Measurements from ENCODE around the gene EDNRB.
A peak's percentile ranks its signal among the peaks of the same experiment; 100 is the strongest.
"Not testable (repeated sequence)": the region's sequence is repeated elsewhere in the genome, so short reads cannot be mapped to it uniquely, and the experiment has no call there.

The EDNRB gene

GRCh38 chr13:77860507-77860981 lies 58.1 kb downstream of the EDNRB start:
- Histone ChIP-seq H3K36me3 (no peaks in the 10 kb centered on the region), H3K4me1 (ENCODE audit: control insufficient read depth in 1 of 2, insufficient read depth in 1 of 2, low read depth in 1 of 2, low read length in 1 of 2) (peaks cover 33 to 35% of the 10 kb centered on the region in 2 experiments), H3K27ac (peak overlapping the region; percentile 36), H3K4me3 (ENCODE audit: low read depth in 1 of 2, low read length in 1 of 2) (no peak overlapping the region), H3K9me3 (no peaks in the 10 kb centered on the region), H3K27me3 (no peaks in the 10 kb centered on the region)
- no peak for TF ChIP-seq CTCF (IDR thresholded peaks at IDR 0.05)

DNA sequence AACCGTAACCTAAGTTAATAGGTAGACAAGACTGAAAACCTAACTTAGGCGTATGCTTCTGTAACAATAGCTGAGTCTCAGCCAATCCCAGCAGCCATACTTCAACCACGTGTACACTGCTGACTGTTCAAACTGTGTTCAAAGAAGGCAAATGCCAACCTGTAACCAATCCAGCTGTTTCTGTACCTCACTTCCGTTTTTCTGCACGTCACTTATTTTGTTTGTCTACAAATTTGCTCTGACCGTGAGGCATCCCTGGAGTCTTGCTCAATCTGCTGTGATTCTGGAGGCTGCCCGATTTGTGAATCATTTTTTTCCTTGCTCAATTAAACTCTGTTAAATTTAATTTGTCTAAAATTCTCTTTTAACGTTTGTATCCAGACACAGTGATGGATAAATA lies 59.2 kb downstream of the EDNRB start:
- no peaks in the 10 kb centered on the region for H3K9me3 ChIP-seq
- H3K4me1 ChIP-seq (ENCODE audit: control insufficient read depth in 1 of 2, insufficient read depth in 1 of 2, low read depth in 1 of 2, low read length in 1 of 2): peaks cover 33 to 35% of the 10 kb centered on the region in 2 experiments
- no peak overlapping the region for H3K27ac ChIP-seq
- no peak overlapping the region for H3K4me3 ChIP-seq (ENCODE audit: low read depth in 1 of 2, low read length in 1 of 2)
- no peaks in the 10 kb centered on the region for H3K27me3 ChIP-seq
- H3K36me3 ChIP-seq: no peaks in the 10 kb centered on the region
- TF ChIP-seq CTCF (IDR thresholded peaks at IDR 0.05): no peak

DNA sequence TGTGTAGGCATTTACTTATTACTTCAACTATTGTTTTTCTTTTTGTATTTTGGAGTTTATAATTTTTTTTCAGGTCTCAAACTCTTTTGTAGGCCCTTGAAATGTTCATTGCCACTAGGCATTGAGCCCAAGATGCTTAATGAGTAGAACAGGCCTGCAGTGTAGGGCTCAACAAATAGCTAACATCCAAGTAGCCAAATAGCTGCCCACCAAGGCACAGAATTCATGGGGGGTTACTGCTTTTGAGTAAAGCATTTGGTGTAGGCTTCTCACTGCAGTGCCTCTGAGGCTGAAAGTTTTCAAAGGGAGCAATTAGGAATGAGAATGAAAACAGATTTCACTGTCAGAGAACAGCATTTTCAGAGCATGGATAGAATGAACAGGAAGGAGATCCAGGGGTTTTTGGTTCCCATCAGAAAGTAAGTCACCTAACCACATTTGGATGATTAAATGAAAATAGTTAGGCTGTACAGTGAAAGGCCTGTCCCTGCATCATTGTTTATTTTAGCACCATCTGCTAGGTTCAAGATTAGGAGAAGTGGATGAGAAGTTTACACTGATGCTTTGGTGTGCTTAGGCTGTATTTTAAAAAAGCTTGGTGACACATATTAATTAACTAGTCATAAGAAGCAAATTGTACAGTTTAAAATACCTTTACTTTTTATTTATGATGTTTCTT lies 61.0 kb downstream of the EDNRB start:
- Histone ChIP-seq H3K36me3 (no peaks in the 10 kb centered on the region), H3K4me1 (ENCODE audit: control insufficient read depth in 1 of 2, insufficient read depth in 1 of 2, low read depth in 1 of 2, low read length in 1 of 2) (peaks cover 27 to 28% of the 10 kb centered on the region in 2 experiments), H3K9me3 (no peaks in the 10 kb centered on the region), H3K27ac (no peak overlapping the region), H3K27me3 (no peaks in the 10 kb centered on the region), H3K4me3 (ENCODE audit: low read depth in 1 of 2, low read length in 1 of 2) (no peak overlapping the region)
- TF ChIP-seq CTCF (IDR thresholded peaks at IDR 0.05): no peak

DNA sequence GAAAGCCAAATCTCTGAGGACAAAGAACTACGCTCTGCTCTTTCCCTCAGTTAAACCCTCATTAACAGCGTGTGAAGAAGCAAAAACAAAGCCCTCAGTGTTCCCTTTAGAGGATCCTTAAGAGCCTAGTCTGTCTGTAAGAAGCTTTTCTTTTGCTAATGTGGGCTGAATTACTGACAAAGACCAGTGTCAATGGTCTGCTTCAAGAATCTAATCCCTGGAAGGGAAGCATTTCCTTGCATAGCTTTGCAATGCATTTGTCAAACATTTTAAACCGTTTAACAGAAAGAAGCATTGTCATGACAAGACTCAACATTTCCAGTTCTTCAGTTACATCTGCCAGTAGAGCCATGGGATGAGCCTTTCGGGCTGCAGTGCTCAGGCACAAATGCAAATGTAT lies 64.9 kb downstream of the EDNRB start:
- no peak overlapping the region for H3K27ac ChIP-seq

GRCh38 chr13:77848050-77848449 lies 70.6 kb downstream of the EDNRB start:
- H3K27me3 ChIP-seq; H3K4me1 ChIP-seq (ENCODE audit: control insufficient read depth in 1 of 2, insufficient read depth in 1 of 2, low read depth in 1 of 2, low read length in 1 of 2); H3K4me3 ChIP-seq (ENCODE audit: low read depth in 1 of 2, low read length in 1 of 2); H3K27ac ChIP-seq; H3K36me3 ChIP-seq; H3K9me3 ChIP-seq: not testable (repeated sequence)

More for the DNA sequence above, 64.9 kb downstream of the EDNRB start:
- no peak for TF ChIP-seq CTCF (IDR thresholded peaks at IDR 0.05)
- Histone ChIP-seq H3K4me1 (ENCODE audit: control insufficient read depth in 1 of 2, insufficient read depth in 1 of 2, low read depth in 1 of 2, low read length in 1 of 2) (no peaks in the 10 kb centered on the region), H3K27me3 (no peaks in the 10 kb centered on the region), H3K9me3 (no peaks in the 10 kb centered on the region), H3K4me3 (ENCODE audit: low read depth in 1 of 2, low read length in 1 of 2) (no peak overlapping the region), H3K36me3 (no peaks in the 10 kb centered on the region)

DNA sequence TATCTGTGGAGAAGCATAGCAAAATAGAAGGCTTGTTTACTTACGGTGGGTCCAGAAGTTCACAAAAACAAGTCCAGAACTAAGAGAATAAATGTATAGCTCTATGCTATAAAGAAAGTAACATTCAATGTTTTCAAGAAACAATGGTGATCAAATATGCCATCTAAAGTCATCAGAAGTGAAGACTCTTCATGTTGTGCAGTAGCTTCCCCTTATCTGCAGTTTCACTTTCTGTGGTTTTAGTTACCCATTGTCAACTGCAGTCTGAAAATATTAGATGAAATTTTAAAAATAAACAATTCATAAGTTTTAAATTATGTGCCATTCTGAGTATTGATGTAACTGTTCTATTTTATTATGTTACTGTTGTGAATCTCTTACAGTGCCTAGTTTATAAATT lies 72.5 kb downstream of the EDNRB start:
- Histone ChIP-seq H3K27me3 (no peaks in the 10 kb centered on the region), H3K4me1 (ENCODE audit: control insufficient read depth in 1 of 2, insufficient read depth in 1 of 2, low read depth in 1 of 2, low read length in 1 of 2) (no peaks in the 10 kb centered on the region), H3K4me3 (ENCODE audit: low read depth in 1 of 2, low read length in 1 of 2) (no peak overlapping the region), H3K27ac (no peak overlapping the region), H3K9me3 (no peaks in the 10 kb centered on the region), H3K36me3 (no peaks in the 10 kb centered on the region)
- no peak for TF ChIP-seq CTCF (IDR thresholded peaks at IDR 0.05)

Measured in neutrophil (primary cell).